ENCODE results near the gene GRK2.

GRK2 gene

GRCh38 chr11:67254798-67255197, 11.5 kb upstream of the GRK2 start:
- DNase-seq, result no peak

DNA sequence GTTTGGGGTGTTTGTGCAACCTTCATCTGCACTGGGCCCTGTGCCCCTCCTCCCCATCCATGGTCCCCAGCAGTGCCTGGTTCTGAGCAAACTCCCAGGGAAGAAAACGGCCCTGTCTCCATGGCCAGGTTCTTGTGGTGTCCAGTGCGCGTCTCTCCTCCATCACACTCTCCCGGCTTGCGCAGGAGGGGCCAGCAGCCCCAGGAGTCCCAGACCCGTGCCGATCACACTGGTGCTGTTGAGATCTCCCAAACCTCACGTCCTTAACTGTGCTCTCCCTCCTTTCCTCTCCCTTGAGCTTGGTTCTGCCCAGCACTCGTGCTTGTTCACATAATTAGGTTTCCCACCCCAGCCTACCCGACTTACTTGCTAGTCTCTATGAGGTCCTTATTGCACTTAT, 10.9 kb upstream of the GRK2 start:
- DNase-seq, result no peak

- DNase-seq, result no peak
Observed at GRCh38 chr11:67255864-67256263, 10.4 kb upstream of the GRK2 start.

GRCh38 chr11:67256477-67257135, 9.7 kb upstream of the GRK2 start:
- DNase-seq, result no peak

DNA sequence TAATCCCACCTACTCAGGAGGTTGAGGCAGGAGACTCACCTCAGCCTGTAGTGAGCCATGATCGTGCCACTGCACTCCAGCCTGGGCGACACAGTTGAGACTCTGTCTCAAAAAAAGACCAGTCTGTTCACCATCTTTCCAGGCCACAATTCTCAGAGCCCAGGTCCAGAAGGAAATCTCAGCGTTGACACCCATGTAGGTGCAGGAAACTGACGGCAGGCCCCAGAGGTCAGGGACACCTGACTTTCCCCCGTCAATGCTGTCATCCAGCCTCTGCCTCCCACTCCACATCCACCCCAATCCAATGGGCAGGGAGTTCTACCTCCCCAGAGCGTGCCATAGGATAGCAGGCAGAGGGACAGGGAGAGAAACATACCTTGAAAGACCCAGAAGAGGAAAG, 5.9 kb upstream of the GRK2 start:
- DNase-seq, result no peak

DNA sequence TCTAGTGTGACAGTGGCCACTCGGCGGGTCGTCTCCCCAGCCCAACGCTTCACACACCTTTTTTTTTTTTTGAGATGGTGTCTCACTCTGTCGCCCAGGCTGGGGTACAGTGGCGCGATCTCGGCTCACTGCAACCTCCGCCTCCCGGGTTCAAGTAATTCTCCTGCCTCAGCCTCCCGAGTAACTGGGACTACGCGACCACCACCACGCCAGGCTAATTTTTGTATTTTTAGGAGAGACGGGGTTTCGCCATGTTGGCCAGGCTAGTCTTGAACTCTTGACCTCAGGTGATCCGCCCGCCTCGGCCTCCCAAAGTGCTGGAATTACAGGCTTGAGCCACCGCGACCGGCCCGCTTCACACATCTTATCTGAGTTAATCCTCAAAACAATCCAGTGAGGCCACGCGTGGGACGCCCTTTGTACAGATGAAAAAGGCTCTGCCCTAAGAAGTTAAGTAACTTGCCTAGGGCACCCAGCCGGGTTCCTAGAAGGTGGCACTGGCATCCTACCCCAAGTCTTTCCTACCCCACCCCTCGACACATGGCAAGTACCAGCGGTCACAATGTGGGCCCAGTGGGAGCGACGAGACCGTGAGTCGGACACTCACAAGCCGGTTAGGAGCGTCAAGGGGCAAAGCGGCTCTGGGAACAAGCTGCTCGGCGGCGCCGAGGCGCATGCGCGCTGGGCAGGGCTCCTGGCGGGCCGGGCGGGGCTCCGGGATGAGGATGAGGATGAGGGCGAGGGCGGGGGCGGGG, 5.2 kb upstream of the GRK2 start:
- peak; percentile 15 for DNase-seq

DNA sequence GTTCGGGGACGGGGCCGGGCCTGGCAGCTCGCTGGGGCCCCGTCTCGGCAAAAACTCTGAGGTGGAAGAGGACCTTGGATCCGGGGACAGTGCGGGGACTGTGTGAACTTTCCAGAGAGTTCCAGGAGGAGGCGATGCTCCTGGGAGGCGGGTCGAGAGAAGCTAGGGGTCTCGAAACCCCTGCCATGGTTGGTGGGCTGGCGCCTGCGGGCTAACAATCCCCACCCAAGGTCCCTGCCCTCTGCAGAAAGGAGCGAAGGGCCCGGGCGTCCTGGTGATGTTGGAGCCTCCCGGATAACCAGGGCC, 4.7 kb upstream of the GRK2 start:
- no peak for DNase-seq

GRCh38 chr11:67261946-67262681, 4.2 kb upstream of the GRK2 start:
- no peak for DNase-seq

- peak; percentile 69 for DNase-seq
Observed at GRCh38 chr11:67262731-67263675, 3.3 kb upstream of the GRK2 start.

GRCh38 chr11:67264260-67264659, 2.0 kb upstream of the GRK2 start:
- no peak for DNase-seq

DNA sequence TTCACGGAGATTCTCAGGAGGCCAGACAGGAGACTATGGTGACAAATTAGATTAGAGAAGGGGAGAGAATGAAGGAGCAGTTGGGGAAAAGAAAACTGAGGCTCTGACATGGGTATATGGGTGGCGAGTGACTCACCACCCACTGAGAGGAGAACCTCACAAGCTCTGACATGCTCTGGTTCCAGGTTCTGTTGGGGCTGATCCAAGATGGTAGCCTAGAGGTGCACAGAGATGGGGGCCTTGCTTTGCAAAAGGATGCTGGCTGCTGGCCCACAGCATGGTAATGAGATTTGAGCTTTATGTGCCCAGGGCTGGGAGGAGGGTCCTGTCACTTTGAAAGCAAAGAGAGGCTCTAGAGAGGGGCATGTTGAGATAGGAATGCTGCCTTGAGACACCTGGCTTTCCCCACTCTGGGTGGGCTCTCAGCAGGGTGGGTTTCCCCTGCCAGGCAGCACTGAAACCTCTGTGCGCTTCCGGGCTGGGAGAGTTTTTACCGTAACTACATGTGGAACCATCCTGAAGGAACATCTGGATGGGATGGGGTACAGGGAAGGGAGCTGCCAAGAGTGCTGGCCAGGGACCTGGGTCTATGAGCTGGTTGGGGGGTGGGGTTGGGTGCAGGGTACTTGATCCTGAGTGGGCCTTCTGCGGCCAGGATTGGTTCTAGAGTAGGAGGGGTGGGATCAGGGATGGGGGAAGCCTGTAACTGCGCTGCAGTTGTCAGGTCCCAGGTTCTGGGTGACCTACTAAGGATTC, 1.2 kb upstream of the GRK2 start:
- DNase-seq, result no peak

- DNase-seq, result peak; percentile 73
Observed at GRCh38 chr11:67265633-67266448, 432 bp upstream of the GRK2 start.

DNA sequence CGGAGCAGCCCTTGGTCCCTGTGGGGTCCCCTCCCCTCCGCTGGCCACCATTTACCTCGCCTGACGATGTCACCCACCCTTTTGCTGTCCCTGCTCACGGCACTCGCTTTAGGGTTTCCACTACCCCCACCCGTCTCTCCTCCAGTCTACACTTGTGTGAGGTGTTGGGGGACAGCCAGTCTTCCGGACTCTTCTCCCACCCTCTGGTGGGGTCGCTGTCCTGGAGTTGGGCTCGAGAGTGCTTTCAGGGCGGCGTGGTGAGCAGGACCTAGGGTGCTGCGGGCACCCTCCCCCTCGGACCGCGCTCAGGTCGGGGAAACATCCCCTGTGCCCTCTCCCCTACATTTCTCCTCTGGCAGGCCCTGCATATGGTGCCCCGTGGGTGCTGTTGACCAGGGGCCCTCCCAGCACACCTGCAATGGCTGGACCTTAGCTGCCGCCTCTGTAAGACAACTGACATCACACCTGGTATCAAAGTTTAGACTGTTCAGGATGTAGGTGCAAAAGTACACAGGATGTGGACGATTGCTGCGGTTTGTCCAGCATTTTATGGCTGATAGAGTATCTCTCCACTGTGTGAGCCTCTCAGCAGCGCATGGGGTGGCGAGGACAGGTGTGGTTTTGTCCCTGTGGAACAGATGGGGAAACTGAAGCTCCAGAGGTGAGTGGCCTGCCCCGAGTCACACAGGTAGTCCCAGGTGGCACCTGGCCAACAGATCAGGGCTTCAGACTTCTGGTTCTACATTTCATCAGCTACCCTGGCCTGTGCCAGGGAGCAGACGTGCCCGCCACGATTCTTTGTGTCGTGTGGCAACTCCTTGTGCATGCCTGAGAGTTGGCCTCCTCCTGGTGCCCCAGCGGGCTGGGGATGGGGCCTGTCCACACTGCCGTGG, 1.2 kb downstream of the GRK2 start:
- DNase-seq, result peak; percentile 41

GRCh38 chr11:67268081-67268961, 2.0 kb downstream of the GRK2 start:
- DNase-seq, result peak; percentile 63

DNA sequence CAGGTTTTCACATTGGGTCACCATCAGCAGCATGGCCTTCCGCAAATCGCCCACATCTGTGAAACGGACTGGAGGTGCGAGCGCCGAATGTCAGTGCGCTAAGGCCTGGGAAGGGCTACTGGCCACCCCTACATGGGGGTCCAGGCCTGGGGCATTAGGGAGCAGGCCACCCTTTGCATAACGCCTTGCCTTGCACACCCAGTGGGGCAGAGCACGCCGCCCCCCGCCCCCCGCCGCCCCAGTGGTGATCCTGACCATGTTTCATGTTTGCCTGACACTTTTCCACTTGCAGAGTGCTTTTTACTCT, 2.6 kb downstream of the GRK2 start:
- no peak for DNase-seq

DNA sequence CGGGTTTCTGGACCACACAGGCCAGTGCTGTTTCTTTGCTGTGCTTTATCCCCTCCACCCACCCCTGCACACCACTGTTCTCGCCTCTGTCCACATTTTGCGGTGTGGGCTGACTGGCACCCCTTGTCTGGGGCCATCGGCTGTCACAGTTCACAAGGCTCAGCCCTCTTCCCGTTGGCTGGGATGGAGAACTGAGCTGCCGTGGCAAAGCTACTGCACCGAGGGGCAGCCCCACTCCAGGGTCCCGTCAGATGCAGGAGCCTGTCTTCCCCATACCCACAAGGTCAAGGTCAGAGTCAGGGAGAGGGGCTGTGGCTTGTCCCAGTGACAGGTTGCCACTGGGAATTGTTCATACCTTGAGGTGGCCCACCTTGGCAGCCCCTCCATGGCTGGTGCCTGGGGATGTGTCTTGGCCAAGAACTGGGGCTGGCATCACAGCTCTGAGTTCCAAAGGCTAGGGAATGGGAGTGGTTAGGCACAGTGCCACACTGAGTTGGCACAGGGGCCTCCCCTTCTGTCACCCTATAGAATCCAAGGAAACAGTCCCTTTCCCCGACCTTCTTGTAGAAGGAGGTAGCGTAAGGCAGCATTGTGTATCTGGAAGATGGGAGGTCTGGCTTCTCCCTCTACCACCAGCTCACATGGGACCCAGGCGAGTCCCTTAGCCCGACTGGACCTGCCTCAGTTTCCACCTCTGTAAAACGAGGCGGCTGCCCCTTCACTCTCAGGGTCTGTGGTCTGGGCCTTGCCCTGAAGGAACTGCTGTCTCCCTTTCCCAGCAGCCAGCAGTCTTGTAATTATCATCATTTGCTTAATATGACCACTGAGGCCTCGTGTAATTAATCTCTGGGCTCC, 3.4 kb downstream of the GRK2 start:
- DNase-seq, result no peak

DNA sequence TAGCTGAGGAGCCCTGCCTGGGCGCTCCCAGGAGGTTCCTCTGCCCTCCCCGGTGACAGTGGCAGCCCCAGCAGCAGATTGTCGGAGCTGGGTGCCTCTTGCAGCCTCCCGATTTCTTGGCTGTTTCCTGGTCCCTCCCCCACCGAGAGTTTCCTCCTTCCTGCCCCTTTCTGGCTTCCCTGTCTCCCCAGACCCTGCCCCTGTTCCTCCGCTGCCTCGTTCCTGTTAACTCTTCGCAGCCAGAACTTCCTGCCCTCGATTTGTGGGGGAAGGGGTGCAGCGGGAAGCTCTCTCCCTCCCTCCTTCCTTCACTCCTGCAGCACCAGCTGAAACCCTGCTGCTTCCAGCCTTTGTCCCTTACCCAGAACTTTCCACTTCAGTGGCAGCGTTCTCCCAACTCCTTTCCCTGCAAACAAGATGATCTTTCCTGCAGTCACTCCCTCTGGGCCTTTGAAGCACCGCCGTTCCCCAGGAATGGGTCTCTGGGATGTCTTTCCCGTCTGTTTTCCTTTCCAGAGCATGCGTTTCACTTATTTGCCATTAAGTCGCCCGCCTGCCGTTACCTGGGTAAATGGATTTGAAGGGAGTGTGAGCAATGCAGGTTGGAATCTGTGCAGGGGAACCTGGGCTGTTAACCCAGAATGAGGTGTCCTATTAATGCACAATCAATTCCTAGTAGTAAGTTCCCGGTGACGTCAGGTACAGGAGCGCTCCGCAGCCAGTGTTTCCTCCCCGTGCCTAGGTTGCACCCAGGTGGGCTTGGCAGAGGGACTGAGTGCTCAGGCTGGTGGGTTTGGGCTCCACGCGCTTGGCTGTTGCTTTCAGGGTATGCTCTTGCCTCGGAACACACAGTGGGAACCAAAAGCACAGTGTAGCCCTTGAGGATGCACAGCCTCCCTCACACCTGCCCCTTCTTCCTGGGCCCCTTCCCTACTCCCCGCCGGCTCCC, 4.3 kb downstream of the GRK2 start:
- DNase-seq, result no peak

Measured in stimulated activated naive CD4-positive, alpha-beta T cell treated with Interleukin-2 at 50 U/mL for 16 hours (primary cell).